HG03025 (cell line): ENCODE results near the gene DOK6.

ENCODE experiments used
- ATAC-seq: cut with Tn5 transposase; IDR thresholded peaks from one replicate; pipeline ENCODE4 v1.9.1; 2021; ENCODE audit warnings: mild to moderate bottlenecking, moderate library complexity; ENCODE audit not compliant: unreplicated experiment, low FRiP score

DOK6 gene

DNA sequence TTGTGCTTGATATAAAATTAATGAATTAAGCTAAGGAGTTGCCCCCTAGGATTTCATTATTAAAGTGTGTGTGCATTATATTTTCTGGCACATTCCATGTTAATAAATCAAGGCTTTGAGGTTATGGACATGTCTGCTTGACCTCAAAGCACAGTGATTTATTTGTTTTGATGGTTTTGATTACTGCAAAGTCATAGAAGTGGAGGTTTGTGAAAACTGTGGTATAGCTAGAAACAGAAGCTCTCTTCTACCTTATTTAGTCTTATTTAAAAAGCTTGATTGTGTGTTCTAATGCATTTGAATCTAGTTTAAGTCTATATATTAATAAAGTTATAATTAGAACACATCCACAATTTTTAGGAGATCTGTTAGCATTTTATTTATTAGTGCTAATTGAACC lies 32.2 kb downstream of the DOK6 start:
- ATAC-seq: no peak

DNA sequence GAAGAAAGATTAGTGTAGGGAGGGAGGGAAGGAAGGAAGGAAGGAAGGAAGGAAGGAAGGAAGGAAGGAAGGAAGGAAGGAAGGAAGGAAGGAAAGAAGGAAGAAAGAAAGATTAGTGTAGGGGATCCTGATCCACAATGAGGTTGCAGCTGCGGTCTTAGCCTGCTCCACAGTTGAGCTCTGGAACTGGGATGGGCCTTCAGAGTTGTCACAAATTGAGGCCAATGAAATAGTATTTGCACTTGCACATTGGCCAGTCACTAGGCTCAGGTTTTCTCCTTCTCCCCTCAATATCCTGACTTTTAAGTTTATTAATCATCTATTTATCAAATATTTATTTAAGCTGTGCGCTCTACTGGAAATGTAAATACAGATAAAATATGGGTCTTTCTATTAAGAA lies 34.3 kb downstream of the DOK6 start:
- ATAC-seq: no peak

DNA sequence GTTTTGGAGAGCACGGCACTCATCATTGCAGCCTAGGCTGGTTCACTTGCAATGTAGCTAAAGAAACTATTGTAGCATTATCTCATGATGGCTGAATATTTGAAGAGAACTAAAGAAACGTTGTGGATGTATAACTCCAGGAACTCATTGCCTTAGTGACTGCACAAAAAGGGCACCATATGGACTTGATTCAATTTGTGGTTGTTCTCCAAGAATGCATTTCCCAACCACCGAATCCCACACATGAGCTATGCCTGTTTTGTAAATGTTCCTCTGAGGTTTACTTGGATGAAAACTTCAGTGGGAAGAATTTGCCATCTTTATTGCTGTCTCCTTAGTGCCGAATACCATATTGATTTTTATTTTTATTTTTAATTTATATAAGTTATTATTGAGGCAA lies 43.5 kb downstream of the DOK6 start:
- ATAC-seq: no peak

DNA sequence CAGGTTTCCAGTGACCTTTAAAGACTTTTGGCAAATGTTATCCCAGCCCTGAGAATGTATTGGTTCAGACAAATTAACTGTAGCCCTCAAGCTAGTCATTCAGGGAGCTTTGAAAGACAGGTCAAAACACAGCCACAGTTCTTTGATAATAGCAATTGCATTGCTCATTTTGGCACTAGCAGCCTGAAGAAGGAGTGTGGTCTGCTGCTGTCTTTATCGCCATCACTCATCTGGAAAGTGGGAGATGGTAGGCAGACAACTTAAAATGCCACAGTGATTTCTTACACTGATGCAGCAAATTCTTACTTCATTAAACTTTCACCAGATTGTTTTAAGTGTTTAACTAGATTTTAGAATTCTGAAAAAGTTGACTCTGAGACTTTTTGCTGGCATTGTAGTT lies 47.2 kb downstream of the DOK6 start:
- no peak for ATAC-seq

DNA sequence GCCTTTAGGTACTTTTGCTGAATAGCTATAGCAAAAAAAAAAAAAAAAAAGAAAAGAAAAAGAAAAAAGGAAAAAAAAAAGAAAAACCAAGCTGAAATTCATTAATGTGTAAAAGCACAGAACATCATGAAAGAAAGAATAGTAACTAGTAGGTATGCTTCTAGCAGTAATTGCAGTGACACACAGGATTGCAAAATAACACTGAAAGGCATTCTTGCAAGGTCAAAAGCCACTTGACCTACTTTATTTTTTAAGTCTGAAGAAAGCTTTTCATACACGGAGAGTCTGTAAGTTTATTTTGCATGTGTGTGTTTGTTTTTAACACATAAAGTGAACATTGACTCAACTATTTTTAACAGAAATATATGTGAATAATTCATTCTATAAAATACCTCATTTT lies 54.4 kb downstream of the DOK6 start:
- no peak for ATAC-seq

- no peak for ATAC-seq
Observed at GRCh38 chr18:69469444-69469919, 68.8 kb downstream of the DOK6 start.

- no peak for ATAC-seq
Observed at GRCh38 chr18:69480460-69480859, 79.8 kb downstream of the DOK6 start.

GRCh38 chr18:69483574-69483973 lies 82.9 kb downstream of the DOK6 start:
- no peak for ATAC-seq

DNA sequence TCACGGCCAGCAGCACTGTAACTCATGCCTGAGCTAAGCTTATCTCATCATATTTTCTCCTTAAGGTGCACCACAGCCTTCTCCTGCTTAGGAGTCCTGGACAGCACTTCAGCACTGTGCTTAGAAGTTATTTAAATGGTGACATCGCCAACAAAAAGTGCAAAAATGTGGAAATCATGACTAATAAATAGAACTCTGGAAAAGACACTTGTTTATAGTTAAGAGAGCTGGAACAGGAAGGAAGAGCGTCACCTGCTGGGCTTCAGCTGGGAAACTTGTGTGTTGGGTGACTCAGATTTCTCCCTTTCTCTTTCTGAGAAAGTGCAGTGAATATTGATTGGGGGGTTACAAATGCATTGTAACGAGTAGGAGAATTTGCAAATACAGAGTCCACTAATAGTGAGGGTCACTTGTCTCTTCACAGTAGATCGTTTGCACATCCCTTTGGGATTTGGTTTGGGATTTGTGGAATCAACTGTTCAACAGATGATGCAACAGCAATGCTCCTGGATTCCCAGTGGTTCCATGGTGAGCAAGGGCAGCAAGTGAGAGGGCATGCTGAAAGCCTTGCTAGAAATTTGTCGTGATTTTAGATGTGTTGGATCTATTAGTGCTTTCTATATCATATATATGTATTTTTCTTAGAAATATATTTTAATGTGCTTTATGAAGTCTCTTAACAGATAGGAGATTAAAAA lies 84.2 kb downstream of the DOK6 start:
- ATAC-seq: no peak

- ATAC-seq: no peak
Observed at GRCh38 chr18:69487488-69488394, 87.1 kb downstream of the DOK6 start.

- no peak for ATAC-seq
Observed at GRCh38 chr18:69490072-69490471, 89.4 kb downstream of the DOK6 start.

- no peak for ATAC-seq
Observed at GRCh38 chr18:69490813-69491212, 90.1 kb downstream of the DOK6 start.

DNA sequence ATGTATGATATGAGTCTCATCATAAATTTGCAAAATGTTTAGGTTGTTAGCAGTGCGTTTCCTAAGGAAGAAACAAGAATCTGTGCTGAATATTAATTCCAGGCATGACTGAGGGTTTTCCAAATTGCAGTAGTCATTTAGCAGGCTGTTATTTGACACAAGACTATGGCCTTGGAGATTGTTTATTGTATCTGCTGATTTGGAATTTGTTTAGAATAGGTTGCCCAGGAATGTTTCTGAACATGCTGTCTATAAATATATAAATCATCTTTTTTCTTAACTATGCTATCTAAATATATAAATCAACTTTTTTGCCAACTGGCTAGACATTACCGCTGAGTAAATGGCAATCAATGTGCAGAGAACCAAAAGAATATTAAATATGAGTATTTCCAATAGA lies 90.9 kb downstream of the DOK6 start:
- no peak for ATAC-seq

DNA sequence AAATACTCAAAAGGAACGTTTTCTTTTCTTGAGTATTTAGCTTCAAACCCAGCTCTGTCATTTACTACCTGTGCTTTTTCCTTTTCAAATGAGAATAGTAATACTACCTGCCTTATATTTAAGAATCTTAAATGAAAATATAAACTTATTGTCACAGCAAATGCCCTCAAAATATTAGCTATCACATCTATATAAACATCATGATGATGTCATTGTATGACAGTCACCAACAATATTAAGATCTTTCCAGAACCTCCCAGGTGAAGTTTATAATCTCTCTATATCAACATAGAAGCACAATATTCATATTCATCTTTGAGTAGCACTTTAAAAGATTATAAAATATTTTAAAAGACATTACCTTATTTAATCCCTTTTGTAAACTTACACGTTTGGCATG lies 92.2 kb downstream of the DOK6 start:
- ATAC-seq: no peak

GRCh38 chr18:69494841-69495240 lies 94.2 kb downstream of the DOK6 start:
- no peak for ATAC-seq

DNA sequence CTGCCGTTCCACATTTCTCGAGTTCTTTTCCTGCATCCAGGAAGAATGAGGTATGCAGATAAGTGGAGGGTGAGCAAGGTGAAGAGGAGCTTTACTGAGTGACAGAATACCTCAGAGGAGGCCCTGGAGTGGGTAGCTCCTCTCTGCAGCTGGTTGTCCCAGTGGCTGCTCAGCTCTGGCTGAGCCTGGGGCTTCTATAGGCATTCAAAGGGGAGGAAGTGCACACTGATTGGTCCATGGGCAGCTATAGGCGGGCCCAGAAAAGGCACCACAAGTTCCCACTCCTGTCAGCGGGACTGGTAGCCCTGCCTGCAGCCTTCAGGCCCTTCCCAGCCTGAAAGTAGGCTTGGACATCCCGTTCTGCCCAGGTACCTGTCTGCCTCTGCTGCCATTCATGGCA lies 94.7 kb downstream of the DOK6 start:
- ATAC-seq: no peak

GRCh38 chr18:69495841-69496533 lies 95.3 kb downstream of the DOK6 start:
- ATAC-seq: no peak

GRCh38 chr18:69518989-69519388 lies 118.3 kb downstream of the DOK6 start:
- no peak for ATAC-seq

DNA sequence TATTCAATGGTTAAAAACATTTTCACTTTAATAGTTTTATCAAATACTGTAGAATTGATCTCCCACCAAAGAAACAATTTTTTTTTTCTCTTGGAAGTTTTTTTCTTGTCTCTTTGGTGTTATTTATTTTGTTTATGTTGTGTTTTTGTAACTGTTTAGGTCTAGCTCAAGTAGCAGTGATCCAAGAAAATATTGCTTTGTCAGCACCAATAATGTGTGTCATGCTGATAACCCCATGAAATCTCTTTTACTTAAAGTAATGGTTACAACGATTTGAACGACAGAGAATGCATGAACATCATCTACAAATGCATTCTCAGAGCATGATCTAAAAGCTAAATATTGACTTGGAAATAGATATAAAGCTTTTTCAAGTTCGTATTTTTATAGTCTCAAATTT lies 122.9 kb downstream of the DOK6 start:
- ATAC-seq: no peak

DNA sequence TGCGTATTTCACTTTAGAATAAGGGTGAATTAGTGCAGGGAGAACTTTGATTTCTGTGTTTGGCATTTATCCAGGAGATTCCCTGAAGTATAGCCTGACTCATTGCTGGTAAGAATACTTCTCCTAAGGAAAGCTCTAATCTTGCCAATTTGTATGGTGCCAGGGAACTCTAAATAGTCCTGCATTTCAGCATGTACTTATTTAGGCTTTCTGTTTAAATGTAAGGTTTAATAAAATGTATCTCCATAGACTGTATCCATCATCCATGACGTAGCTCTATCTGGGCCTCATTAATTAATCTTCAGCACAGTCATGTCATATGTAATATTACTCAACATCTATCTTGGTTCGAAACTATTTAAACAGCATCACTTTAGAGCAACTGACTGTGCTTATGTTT lies 127.7 kb downstream of the DOK6 start:
- ATAC-seq: no peak

DNA sequence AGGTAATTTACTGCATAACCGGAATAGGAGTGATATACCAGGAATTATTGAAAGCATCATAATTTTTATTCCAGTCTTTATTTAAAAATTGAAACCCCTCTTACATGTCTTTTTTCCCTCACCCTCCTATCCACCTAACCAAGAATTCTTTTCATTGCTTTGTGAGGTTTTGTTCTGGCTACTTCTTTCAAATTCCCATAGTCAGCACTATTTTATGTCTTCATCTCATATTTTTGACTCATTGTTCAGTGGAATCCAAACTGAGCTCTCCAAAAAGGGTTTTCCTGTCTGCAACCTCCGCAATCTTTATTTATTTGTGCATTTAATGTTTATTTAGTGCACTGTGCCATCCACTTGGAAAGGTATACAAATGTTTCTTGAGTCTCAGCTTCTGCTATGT lies 128.5 kb downstream of the DOK6 start:
- ATAC-seq: no peak
